Stomach (tissue), 4 donors: ENCODE data around the gene UQCC2.

Experiments
- CTCF ChIP-seq, 7 experiments: fragments of 450-650 bp in 4 of 7; fragments of 200-600 bp in 3 of 7; sonication (generic) in 3 of 7; IDR thresholded peaks; one replicate each; pipeline ENCODE4 v1.5.1; 2016 to 2019; ENCODE audit warnings: antibody characterized with exemption in 7 of 7, control low read depth in 2 of 7, mild to moderate bottlenecking in 1 of 7
- EP300 ChIP-seq: sonication (generic); formaldehyde crosslinking; IDR thresholded peaks from one replicate; pipeline ENCODE4 v1.6.1; 2017; ENCODE audit warnings: antibody characterized with exemption
- POLR2A ChIP-seq, 4 donors: fragments of 450-650 bp; IDR thresholded peaks; one replicate each; pipeline ENCODE4 v1.6.1; 2016; ENCODE audit warnings: antibody characterized with exemption in 4 of 4, control low read depth in 2 of 4, mild to moderate bottlenecking in 1 of 4, moderate library complexity in 1 of 4
- POLR2AphosphoS5 ChIP-seq, 3 donors: sonication (generic); formaldehyde crosslinking; IDR thresholded peaks; one replicate each; pipeline ENCODE4 v1.6.1; 2016; ENCODE audit warnings: antibody characterized with exemption in 3 of 3

DNA sequence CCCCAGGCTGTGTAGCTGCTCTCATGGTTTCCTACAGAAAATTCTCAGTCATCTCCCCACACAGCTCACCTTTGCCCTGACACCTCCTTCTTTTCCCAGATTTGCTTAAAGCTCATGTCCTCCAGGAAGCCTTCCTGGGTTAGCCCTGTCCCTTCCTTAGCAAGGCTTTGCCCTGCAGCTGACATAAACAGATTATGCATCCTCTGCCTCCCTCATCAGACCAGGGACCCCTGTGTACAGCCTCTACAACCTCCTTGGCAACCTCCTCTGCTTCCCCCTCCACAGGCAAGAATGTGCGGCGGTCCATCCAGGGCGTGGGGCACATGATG lies 39.8 kb downstream of the UQCC2 start:
- TF ChIP-seq CTCF (IDR thresholded peaks at IDR 0.05) (no peak), POLR2AphosphoS5 (IDR thresholded peaks at IDR 0.05) (no peak), POLR2A (IDR thresholded peaks at IDR 0.05) (no peak), EP300 (no peak)
